Stimulated activated CD8-positive, alpha-beta memory T cell treated with anti-CD3 and anti-CD28 coated beads, Interleukin-4, amount 100 ng/mL, for 24 hours (primary cell): ENCODE data around the gene BTBD9.

Experiments used
- DNase-seq: peaks from one replicate; pipeline ENCODE4 v3.0.0-alpha.2; 2020; ENCODE audit warnings: low read depth

BTBD9 gene

DNA sequence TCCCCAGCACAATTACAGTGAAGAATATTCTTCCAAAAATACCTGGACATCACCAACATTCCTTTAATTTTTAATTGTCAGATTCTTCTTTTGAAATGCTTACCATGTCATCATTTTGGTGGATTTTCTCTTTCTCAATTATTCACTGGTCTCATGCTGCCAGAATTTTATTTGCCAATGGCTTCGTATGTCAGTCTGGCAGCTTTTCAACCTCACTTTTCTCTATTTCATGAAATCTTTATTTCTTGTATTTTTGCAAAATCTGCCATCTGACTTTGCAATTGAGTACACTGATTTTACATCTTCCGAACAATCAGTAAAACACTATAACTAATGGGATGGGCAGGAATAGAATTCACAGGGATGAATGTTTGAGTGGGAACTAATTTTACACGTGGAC, 84.1 kb downstream of the BTBD9 start:
- DNase-seq, result no peak

DNA sequence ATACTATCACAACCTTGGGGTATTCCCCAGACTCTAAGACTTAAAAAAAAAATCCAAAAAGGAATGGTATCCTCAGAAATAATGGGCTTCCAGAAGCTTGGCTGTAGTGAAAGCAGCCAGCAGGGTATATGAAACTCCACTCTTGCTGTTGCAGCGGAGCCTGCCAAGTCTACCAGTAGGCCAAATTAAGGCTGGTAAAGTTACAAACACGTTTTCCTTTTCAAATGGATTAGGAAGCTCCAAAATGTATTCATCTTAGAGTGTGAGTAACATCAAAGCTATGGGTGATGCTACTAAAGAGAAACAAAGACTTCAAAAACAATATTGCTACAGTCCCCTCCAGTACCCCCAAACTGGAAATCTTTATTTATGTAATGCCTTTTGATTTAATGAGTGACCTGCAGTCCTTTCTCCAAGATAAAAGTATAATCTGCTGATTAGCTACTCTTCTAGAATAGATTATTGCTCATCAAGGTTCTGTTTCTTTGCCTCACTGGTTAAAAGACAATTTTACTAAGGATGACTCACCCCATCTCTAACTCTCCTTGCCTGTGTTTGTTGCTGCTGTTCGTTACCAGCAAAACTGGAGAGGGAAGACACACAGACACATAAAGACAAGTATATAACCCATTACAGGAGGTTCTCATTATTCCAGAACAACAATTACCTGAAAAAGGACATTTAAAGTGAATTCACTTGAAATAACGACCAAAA, 84.9 kb downstream of the BTBD9 start:
- no peak for DNase-seq

DNA sequence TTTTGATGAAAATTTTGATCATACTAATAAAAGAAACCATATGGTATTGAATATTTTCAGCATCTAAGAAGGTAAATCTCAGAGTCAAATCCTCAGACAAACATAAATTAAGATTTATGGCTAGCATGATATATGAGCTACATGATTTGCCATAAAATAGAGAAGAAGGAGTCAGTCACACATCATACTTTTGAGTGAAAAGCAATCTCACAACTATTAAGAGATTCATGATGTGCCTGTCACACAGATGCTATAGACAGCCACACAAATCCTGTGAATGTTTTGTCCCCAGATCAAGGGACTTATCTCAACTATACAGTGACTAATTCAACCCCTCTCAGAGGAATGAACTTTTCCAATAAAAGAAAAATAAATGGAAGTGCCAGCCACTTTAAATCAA, 85.7 kb downstream of the BTBD9 start:
- no peak for DNase-seq

DNA sequence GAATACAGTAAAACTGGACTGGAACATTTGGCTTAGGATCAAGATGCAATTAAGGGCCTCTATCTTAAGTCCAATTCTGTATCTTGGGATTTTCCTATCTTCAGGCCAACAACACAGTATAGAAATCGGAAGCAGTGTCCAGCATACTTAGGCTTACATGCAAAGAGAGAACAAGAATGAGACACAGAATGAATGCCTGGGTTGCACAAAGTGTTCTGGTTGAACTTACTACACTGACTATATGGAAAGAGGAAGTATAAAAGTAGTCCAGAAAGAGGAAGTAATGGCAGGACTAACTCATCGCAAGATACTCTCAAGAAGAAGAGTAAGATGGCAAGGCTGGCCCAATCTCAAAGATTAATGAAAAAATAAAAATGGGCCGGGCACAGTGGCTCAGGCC, 87.6 kb downstream of the BTBD9 start:
- DNase-seq, result no peak

DNA sequence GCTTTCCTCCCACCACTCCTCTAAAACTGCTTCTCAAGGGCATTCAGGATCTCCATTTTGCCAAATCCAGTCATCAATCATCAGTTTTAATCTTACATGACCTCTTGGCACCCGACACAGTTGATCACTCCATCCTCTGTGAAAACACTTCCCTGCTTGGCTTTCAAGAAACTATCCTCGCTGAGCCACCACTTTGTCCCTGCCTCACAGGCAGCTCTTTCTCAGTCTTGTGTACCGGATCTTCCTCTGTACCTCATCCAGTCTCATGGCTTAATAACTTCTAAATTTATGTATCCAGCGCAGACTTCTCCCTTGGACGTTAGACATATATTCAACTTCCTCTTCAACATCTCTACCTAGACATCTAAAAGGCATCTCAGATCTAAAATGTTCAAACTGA, 89.9 kb downstream of the BTBD9 start:
- DNase-seq, result no peak

DNA sequence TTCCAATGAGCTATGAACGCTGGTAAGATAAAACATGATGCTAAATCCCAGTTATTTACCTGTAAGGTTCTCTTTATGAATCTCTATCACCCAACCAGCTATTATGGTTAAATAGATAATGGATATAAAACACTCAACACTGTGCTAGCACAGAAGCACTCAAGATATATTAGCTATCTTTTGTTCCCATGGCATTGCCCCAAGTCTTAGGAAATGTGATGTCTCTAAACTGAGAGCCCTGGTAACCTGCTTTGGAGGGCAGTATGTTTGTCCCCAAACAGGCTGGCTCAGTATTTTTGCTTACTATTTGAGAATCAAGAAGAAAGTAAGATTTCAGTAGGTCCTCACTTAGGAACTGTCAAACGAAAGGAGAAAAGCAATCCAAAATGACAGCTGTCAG, 90.5 kb downstream of the BTBD9 start:
- no peak for DNase-seq

DNA sequence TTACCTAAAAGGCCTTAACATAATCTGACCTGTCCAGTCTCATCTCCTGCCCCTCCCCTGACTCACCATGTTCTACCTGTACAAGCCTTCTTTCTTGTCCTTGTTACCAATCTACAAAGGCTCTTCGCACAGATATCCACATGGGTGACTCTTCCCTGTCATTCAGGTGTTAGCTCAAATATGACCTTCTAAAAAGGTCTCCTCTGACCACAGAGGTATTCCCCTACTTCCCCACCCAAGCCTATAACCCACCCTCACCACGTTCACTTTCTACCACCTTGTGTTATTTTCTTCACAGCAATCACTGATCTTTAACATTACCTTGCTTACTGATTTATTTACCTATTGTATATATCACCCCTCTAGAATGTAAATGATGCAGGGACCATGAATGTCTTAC, 96.7 kb downstream of the BTBD9 start:
- no peak for DNase-seq

DNA sequence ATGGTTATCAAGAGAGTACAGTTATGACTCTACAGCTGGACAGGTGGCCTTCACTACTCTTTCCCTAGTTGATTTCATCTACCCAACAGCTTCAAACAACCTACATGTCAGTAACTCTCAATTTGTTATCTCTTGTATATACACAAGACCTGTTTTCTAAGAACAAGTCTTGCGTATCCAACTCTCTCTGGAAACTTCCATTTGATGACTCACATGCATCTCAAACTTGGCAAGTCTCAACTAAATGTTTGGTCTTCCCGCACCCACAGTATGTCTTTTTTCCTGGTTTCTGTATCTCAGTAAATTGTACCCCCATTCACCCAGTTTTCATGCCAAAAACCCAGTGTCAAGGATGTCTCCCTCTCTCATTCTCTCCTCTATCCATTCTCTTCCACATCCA, 97.7 kb downstream of the BTBD9 start:
- DNase-seq, result no peak

DNA sequence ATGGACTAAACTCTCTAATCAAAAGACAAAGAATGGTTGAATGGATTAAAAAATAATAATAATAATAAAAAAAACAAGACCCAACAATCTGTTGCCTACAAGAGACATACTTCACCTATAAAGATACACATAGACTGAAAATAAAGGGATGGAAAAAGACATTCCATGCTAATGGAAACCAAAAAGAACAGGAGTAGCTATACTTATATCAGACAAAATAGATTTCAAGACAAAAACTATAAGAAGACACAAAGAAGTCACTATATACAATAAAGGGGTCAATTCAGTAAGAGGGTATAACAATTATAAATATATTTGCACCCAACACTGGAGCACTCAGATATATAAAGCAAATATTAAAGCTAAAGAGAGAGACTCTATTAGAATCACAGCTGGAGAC, 106.7 kb downstream of the BTBD9 start:
- no peak for DNase-seq

DNA sequence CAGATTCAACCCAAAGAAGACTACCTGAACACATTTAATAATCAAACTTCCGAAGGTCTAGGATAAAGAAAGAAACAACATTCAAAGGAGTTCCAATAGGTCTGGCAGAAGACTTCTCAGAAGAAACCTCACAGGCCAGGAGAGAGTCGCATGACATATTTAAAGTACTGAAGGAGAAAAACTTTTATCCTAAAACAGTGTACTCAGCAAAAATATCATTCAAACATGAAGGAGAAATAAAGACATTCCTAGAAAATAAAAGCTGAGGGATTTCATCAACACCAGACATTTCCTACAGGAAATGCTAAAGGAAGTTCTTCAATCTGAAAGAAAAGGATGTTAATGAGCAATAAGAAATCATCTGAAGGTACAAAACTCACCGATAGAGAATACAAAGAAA, 108.6 kb downstream of the BTBD9 start:
- no peak for DNase-seq

DNA sequence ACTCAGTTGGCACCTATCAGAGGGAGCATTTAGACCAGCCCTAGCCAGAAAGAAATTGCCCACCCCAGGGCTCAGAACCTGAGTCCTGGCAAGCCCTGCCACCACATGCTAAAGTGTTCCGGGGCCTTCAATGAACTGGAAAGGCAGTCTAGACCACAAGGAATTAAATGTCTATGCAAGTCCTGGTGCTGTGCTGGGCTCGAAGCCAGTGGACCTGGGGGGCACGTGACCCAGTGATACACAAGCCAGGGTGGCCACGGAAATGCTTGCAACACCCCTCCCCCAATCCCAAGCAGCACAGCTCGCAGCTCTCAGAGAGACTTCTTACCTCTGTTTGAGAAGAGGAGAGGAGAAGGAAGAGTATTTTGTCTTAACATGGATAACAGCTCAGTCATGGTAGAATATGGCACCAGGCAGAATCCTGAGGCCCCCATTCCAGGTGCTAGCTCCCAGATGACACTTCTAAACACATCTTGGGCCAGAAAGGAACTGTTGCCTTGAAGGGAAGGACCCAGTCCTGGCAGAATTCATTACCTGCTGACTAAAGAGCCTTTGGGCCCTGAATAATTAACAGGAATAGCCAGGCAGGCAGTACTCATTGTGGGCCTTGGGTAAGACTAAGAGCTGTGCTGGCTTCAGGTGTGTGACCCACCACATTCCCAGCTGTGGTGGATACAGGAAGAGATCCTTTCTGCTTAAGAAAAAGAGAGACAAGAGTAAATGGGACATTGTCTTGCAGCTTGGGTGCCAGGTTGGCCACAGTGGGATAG, 111.3 kb downstream of the BTBD9 start:
- DNase-seq, result no peak

DNA sequence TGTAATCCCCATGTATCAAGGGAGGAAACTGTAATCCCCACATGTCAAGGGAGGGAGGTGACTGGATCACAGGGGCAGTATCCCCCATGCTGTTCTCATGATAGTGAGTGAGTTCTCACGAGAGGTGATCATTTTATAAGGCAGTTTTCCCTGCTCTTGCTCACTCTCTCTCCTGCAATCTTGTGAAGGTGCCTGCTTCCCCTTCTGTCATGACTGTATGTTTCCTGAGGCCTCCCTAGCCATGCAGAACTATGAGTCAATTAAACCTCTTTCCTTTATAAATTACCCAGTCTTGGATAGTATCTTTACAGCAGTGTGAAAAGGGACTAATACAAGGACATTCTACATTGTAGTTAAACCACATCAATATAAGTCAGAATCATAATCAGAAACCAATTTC, 112.4 kb downstream of the BTBD9 start:
- no peak for DNase-seq

DNA sequence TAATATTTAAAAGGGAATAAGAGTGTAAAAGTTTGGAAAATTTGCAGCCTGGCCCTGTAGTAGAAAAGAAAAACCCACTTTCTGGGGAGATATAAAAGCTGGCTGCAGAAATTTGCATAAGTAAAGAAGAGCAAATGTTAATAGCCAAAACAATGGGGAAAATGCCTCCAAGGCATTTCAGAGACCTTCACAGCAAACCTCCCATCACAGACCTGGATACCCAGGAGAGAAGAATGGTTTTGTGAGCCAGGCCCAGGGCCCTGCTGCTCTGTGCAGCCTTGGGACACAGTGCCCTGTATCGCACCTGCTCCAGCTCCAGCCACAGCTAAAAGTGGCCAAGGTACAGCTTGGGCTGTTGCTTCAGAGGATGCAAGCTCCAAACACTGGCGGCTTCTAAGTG, 113.8 kb downstream of the BTBD9 start:
- no peak for DNase-seq

DNA sequence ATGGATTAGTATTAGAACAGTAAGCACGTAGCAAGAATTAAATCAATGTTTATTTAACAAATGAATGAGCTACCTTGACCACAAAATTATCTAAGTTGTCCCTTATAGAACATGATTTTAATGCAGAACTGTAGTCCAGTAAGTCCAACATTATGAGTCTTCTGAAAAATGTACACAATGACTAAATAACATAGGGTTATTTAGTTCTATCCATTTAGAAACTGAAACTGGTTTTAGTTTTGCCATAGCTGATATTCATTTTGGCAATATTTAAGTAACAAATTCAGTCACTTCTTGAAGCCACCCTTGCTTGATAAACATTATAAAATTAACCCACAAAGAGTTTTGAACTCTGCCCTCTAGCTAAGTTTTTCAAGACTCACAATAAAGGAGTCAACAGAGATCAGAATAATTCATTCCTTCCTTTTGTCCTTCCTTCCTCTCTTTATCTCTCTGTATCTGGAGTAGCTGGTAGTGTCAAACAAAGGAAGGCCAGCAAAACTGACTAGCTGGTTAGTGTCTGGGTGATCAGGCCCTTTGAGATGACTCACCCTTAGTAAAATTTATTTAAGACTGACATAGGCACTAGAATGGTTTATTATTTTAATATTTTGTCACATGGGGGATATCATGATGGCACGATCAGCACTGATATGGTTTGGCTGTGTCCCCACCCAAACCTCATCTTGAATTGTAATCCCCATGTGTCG, 115.1 kb downstream of the BTBD9 start:
- DNase-seq, result no peak

DNA sequence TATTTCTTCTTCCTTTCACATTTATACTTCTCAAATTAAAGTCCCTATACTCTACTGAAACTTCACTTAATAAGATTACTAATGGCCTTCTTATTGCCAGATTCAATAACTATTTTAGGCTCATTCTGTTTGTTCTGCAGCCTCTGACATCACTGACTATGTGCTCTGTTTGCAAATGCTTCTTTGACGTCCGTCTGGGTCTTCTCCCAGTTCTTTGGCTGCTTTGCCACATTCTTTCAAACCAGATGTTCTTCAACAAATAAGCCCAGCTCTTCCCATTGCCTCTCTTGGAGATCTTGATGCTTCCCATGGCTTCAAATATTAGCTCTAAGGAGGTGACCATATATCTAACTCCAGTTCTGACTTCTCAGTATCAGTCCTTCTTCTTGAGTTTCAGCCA, 117.4 kb downstream of the BTBD9 start:
- no peak for DNase-seq

DNA sequence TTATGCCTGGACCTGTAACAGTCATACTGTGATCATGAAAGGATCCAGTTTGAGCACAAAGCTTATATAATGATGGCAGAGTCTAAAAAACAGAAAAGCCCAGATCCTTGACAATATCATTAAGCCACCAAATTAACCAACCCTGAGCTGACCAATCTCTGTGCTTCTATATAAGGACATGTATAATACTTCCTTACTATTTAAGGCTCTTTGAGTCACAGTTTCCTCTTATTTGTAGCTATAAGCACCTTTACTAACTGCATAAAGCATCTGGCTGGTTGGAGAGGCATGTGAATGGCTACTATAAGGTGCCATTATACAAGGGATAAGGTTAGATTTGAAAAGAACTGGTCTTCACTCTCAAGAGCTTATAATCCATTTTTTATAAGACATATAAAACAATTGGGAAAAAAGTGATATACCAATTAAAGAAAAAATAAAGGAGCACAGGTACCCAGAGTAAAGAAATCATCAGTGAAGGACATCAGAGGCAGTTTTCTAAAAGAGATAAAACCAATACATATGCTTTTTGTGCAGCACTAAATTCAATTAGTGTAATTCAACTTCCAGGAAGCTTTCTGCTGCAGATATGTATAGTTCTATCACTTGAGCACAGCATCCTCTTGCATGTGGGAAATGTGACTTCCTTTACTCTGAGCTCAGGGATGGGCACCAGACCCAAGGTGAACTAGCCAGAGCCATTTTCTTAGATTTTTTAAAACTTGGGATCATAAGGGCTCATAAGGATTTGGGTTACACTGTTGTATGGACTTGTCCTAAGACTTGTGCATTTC, 121.0 kb downstream of the BTBD9 start:
- no peak for DNase-seq

DNA sequence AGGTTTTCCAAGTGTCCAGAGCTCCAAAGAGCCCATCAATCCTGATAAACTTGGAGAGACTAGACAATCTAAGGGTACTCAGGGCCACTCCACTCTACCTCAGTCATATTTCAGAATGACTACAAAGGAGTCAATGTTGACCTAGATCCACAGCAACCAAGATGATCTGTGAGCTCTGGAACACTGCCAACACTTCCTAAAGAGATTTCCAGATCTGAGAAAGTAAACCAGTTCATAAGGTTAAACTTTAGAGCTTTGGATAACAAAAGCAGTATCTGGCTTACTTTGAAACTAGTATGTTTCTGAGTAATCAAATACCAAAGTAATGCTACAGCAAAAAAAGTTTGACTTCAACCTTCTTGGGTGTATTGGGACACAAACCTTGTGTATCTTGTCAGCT, 122.7 kb downstream of the BTBD9 start:
- DNase-seq, result no peak

DNA sequence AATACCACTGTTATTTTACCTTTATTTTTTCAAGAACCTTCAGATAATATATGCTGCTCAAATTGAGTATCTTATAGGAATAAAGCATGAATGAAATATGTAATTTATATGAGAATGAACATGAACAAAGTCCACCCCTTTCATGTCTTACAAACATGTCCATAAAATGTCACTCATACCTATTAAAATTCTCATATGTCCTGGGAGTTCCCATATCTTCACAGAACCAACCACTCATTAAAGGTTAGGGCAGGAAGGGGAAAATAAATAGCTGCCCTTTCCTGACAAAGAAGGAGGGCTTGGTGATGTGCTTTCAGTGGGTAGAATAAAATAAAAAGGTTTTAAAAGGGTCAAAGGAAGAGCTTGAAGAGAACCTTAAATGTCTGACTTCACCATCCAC, 125.3 kb downstream of the BTBD9 start:
- no peak for DNase-seq

DNA sequence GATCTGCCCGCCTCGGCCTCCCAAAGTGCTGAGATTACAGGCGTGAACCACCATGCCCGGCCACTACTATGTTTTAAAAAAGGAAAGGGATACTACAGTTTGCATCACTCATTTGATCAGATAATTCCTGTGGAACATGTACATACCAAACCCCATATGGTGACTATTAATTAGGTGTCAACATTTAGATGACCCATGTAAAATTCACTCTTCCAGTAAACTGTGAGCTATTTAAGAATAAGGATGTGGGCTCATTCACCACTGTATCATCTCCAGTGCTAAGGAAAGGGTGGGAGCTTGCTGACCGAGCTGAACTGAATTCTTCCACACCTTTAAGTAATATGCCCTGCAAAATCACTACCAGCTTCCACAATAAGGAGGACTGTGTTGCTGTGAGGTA, 127.5 kb downstream of the BTBD9 start:
- no peak for DNase-seq

DNA sequence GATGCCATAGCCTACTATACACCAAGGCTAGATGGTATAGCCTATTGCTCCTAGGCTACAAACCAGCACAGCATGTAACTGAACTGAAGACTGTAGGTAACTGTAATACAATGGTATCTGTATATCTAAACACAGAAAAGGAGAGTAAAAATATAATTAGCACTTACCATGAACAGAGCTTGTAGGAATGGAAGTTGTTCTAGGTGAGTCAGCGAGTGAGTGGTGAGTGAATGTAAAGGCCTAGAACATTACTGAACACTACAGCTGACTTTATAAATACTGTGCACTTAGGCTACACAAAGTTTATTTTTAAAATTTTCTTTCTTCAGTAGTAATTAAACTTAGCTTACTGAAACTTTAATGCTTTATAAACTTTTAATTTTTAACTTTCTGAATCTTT, 129.5 kb downstream of the BTBD9 start:
- DNase-seq, result no peak

DNA sequence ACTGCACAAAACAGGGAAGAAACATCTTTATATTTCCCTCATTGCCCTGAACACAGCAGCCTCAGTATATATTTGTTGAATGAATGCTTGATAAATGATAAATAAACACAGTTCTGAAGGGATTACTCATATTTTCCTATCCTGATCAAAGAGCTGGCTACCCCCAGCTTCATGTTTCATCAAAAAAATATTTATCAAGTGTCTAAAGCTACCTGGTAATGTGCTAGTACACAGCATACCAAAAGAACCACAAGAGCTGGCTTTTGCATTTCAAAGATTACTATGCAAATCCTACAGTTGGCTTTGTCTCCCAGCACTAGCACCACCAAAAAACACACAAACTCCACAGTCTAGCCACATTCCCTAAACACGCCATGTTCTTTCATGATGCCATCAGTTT, 130.0 kb downstream of the BTBD9 start:
- DNase-seq, result no peak

DNA sequence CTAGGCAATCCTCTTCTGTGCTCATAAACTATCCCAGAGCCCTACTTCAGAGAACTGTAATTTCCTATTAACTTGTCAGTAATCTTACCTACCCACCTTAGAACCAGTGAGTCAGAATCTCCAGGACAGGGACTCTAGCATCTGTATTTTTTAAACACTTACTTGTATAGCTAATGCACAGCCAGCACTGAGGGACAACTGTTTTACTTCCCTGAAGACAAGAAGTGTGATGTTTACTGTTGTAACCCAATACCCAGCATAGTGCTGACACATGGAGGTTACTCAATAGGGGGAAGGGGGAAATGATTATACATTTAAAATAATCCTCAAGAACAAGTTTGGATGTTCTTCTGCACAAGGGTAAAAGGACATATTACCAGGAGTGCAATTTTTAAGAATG, 130.8 kb downstream of the BTBD9 start:
- no peak for DNase-seq

DNA sequence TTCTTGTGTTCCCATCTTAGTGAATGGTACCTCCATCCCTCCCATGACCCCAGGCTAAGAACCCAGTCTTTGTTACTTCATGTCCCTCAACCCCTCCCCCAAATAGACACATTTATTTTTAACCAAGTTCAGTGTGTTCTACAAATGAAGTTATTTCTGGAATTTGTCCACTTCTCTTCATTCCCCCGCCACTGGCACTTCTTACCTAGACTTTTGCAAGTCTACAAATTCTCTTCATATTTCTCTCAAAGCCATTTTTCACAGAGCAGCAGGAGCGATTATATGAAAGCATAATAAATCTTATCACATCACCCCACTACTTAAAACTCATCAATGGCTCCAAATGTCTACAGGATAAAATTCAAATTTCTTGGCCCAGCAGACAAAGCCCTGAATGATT, 131.4 kb downstream of the BTBD9 start:
- DNase-seq, result no peak
